MCF 10A (cell line): ENCODE results near the gene RCE1. TPM values are rescaled to one million over a fixed set of nuclear protein-coding genes. Genes with fewer than 3 reads are reported as not detected.

Source experiments
- BruUV-seq: library from RNA; stranded (reverse); fragments of 400-500 nt; replicated peaks from 2 replicates; lab custom pipeline; 2021; lab: Mats Ljungman, UMichigan
- CTCF ChIA-PET: fragments of 300-600 bp; sonication (Branson Sonifier 250); formaldehyde crosslinking; extraction: SDS; loops from one replicate; lab custom pipeline; 2021; ENCODE audit warnings: antibody characterized with exemption, inconsistent platforms; lab: Yijun Ruan, JAX
- POLR2A ChIA-PET: fragments of 300-600, 350-650 bp; sonication (Branson Sonifier 250); formaldehyde crosslinking; extraction: SDS; loops from one replicate; lab custom pipeline; 2020; ENCODE audit warnings: antibody characterized with exemption, inconsistent platforms; lab: Yijun Ruan, JAX
- DNase-seq: peaks from one replicate; pipeline ENCODE4 v3.0.0-alpha.2; 2018; ENCODE audit not compliant: unreplicated experiment
- H3K27ac Mint-ChIP-seq: one replicate; pipeline ENCODE4 v1.8.0; 2022; ENCODE audit warnings: mild to moderate bottlenecking, low read depth, mixed read lengths; ENCODE audit not compliant: unreplicated experiment
- H3K27me3 Mint-ChIP-seq: one replicate; pipeline ENCODE4 v1.8.0; 2022; ENCODE audit warnings: mixed read lengths; ENCODE audit not compliant: insufficient read depth, unreplicated experiment
- H3K36me3 Mint-ChIP-seq: one replicate; pipeline ENCODE4 v1.8.0; 2022; ENCODE audit warnings: mild to moderate bottlenecking, moderate library complexity, mixed read lengths; ENCODE audit not compliant: insufficient read depth, unreplicated experiment
- H3K4me1 Mint-ChIP-seq: one replicate; pipeline ENCODE4 v1.8.0; 2022; ENCODE audit warnings: mixed read lengths; ENCODE audit not compliant: insufficient read depth, unreplicated experiment
- H3K4me3 Mint-ChIP-seq: one replicate; pipeline ENCODE4 v1.8.0; 2022; ENCODE audit warnings: mild to moderate bottlenecking, moderate library complexity, mixed read lengths; ENCODE audit not compliant: unreplicated experiment
- H3K9me3 Mint-ChIP-seq: one replicate; pipeline ENCODE4 v1.8.0; 2022; ENCODE audit warnings: mixed read lengths; ENCODE audit not compliant: unreplicated experiment
- CTCF ChIP-seq: fragments of 200-600 bp; IDR thresholded peaks from one replicate; pipeline ENCODE4 v1.8.0; 2022; ENCODE audit warnings: antibody characterized with exemption, mild to moderate bottlenecking; ENCODE audit not compliant: unreplicated experiment
- intact Hi-C: fragments of 100-400 bp; cut with micrococcal nuclease; formaldehyde crosslinking; loops from 2 replicates; pipeline ENCODE4 v1.14.1; 2022
- total RNA-seq: library from RNA; stranded (reverse); gene quantifications from 2 replicates; pipeline ENCODE4 v1.2.3, GENCODE V29; 2022

The RCE1 gene
- total RNA-seq, 1 experiment from 2014 or later = 23.3 TPM

GRCh38 chr11:66863428-66864125 is 20.3 kb downstream of the RCE1 start:
- Mint-ChIP-seq H3K9me3 (no peaks in the 10 kb centered on the region), H3K4me3 (no peak overlapping the region), H3K4me1 (no peaks in the 10 kb centered on the region), H3K27ac (no peak overlapping the region), H3K36me3 (peaks cover 52% of the 10 kb centered on the region), H3K27me3 (no peaks in the 10 kb centered on the region)
- ChIA-PET CTCF (interaction anchor here (0.7 kb wide), 1 partner anchor 15 kb away, joined by 4 read pairs; no protein-coding TSS in a partner anchor), POLR2A (no interaction called here)
- no TSS peak for BruUV-seq
- no peak for TF ChIP-seq CTCF
- intact Hi-C loops = no loop called here
- no peak for DNase-seq

GRCh38 chr11:66864172-66864901 is 21.1 kb downstream of the RCE1 start:
- Mint-ChIP-seq H3K4me1 (no peaks in the 10 kb centered on the region), H3K27me3 (no peaks in the 10 kb centered on the region), H3K27ac (no peak overlapping the region), H3K4me3 (no peak overlapping the region), H3K9me3 (no peaks in the 10 kb centered on the region), H3K36me3 (peaks cover 49% of the 10 kb centered on the region)
- POLR2A ChIA-PET = interaction anchor here (0.8 kb wide), 1 partner anchor 11 kb away, joined by 3 read pairs; no protein-coding TSS in a partner anchor
- no TSS peak for BruUV-seq
- intact Hi-C loops = no loop called here
- no peak for TF ChIP-seq CTCF
- CTCF ChIA-PET = interaction anchor here (0.6 kb wide), 1 partner anchor 218 kb away, joined by 3 read pairs; no protein-coding TSS in a partner anchor
- DNase-seq = no peak

GRCh38 chr11:66864924-66865697 is 21.9 kb downstream of the RCE1 start:
- no peak overlapping the region for H3K4me3 Mint-ChIP-seq
- no peak for TF ChIP-seq CTCF
- POLR2A ChIA-PET = interaction anchor here (0.8 to 1.0 kb wide), 2 partner anchors 10 to 112 kb away, joined by 3 to 4 read pairs; no protein-coding TSS in a partner anchor
- H3K27me3 Mint-ChIP-seq = no peaks in the 10 kb centered on the region
- CTCF ChIA-PET = interaction anchor here (0.6 to 1.0 kb wide), 2 partner anchors 16 to 217 kb away, joined by 3 read pairs; no protein-coding TSS in a partner anchor
- H3K27ac Mint-ChIP-seq = no peak overlapping the region
- intact Hi-C loops = no loop called here
- no peaks in the 10 kb centered on the region for H3K9me3 Mint-ChIP-seq
- peaks cover 48% of the 10 kb centered on the region for H3K36me3 Mint-ChIP-seq
- no peaks in the 10 kb centered on the region for H3K4me1 Mint-ChIP-seq
- no peak for DNase-seq
- BruUV-seq = no TSS peak
